ENCODE measurements around the gene LBX1.
A peak's percentile ranks its signal among the peaks of the same experiment; 100 is the strongest.

The LBX1 gene

GRCh38 chr10:101230183-101230917 is 1.1 kb upstream of the LBX1 start:
- no peak for TF ChIP-seq ZFX (IDR thresholded peaks at IDR 0.05; ENCODE audit: borderline replicate concordance)
- TF ChIP-seq CTCF (IDR thresholded peaks at IDR 0.05), result no peak
- H3K27ac ChIP-seq, result no peak overlapping the region

- TF ChIP-seq CTCF (IDR thresholded peaks at IDR 0.05) (no peak), ZFX (IDR thresholded peaks at IDR 0.05; ENCODE audit: borderline replicate concordance) (no peak)
- H3K27ac ChIP-seq, result no peak overlapping the region
Measured at GRCh38 chr10:101228966-101229265, 347 bp downstream of the LBX1 start.

GRCh38 chr10:101228153-101228965 is 904 bp downstream of the LBX1 start:
- H3K27ac ChIP-seq, result no peak overlapping the region
- TF ChIP-seq CTCF (IDR thresholded peaks at IDR 0.05) (peak; percentile 38), ZFX (IDR thresholded peaks at IDR 0.05; ENCODE audit: borderline replicate concordance) (no peak)

GRCh38 chr10:101227429-101228152 is 1.7 kb downstream of the LBX1 start:
- TF ChIP-seq CTCF (IDR thresholded peaks at IDR 0.05), result no peak
- no peak for TF ChIP-seq ZFX (IDR thresholded peaks at IDR 0.05; ENCODE audit: borderline replicate concordance)
- H3K27ac ChIP-seq, result no peak overlapping the region

GRCh38 chr10:101226491-101227428 is 2.5 kb downstream of the LBX1 start:
- TF ChIP-seq ZFX (IDR thresholded peaks at IDR 0.05; ENCODE audit: borderline replicate concordance) (no peak), CTCF (IDR thresholded peaks at IDR 0.05) (no peak)
- no peak overlapping the region for H3K27ac ChIP-seq

- H3K27ac ChIP-seq, result no peak overlapping the region
- TF ChIP-seq ZFX (IDR thresholded peaks at IDR 0.05; ENCODE audit: borderline replicate concordance), result no peak
- no peak for TF ChIP-seq CTCF (IDR thresholded peaks at IDR 0.05)
Measured at GRCh38 chr10:101225846-101226421, 3.3 kb downstream of the LBX1 start.
